ENCODE measurements around the gene NHLRC3.

The NHLRC3 gene

GRCh38 chr13:39091586-39091985 is 53.3 kb downstream of the NHLRC3 start:
- TF ChIP-seq, protein P1, sequence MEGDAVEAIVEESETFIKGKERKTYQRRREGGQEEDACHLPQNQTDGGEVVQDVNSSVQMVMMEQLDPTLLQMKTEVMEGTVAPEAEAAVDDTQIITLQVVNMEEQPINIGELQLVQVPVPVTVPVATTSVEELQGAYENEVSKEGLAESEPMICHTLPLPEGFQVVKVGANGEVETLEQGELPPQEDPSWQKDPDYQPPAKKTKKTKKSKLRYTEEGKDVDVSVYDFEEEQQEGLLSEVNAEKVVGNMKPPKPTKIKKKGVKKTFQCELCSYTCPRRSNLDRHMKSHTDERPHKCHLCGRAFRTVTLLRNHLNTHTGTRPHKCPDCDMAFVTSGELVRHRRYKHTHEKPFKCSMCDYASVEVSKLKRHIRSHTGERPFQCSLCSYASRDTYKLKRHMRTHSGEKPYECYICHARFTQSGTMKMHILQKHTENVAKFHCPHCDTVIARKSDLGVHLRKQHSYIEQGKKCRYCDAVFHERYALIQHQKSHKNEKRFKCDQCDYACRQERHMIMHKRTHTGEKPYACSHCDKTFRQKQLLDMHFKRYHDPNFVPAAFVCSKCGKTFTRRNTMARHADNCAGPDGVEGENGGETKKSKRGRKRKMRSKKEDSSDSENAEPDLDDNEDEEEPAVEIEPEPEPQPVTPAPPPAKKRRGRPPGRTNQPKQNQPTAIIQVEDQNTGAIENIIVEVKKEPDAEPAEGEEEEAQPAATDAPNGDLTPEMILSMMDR (IDR thresholded peaks at IDR 0.05; ENCODE audit: low read depth, low read length, missing control alignments): no peak
- no peak overlapping the region for H3K4me3 ChIP-seq (replicated peaks; ENCODE audit: low read depth, low read length)
- no peak for DNase-seq (ENCODE audit: extremely low read depth, low read depth)

DNA sequence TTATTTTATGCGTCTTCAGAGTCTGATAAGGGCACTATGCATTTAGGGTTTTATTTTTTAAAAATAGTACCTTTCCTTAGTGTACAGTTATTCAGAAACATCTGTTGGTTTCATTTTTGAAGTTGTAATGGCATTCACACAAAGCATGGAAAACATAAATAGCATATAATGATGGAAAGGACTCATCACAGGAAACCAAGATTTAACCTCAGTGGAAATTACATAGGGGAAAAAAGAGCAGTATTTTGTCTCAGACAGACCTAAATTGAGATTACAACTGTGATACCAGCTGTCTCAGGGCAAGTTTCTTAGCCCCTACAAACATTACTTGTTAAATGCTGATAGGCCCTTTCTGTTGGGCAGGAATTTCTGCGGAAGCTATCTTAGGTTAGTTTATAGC is 57.2 kb downstream of the NHLRC3 start:
- TF ChIP-seq, protein P1 (IDR thresholded peaks at IDR 0.05; ENCODE audit: low read depth, low read length, missing control alignments): no peak
- H3K4me3 ChIP-seq (replicated peaks; ENCODE audit: low read depth, low read length): no peak overlapping the region
- no peak for DNase-seq (ENCODE audit: extremely low read depth, low read depth)

DNA sequence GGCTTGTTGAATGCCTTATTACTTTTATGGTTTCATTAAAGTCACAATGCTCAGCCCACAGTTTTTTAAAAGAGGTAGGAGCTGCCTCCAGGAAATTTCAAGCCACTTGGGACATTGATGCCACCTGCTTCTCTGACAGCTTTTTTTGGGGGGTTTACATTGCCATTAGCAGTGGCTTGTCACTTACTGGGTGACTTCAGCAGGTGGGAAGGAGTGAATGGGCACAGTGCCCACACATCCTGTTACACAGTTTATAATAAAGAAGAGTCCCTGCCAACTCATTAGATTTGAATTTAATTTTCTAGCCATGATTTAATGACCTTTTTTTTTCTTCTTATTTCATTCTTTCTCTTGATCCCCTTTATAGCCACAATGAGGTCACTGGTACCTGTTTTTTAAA is 61.0 kb downstream of the NHLRC3 start:
- no peak for DNase-seq (ENCODE audit: extremely low read depth, low read depth)

More for the DNA sequence above, 61.0 kb downstream of the NHLRC3 start:
- TF ChIP-seq, protein P1 (IDR thresholded peaks at IDR 0.05; ENCODE audit: low read depth, low read length, missing control alignments): no peak
- no peak overlapping the region for H3K4me3 ChIP-seq (replicated peaks; ENCODE audit: low read depth, low read length)
